Measurements from ENCODE around the gene AKAP13.

AKAP13 gene

GRCh38 chr15:85672332-85673084 is 292.1 kb downstream of the AKAP13 start:
- Histone ChIP-seq H3K4me1 (ENCODE audit: control insufficient read depth, insufficient read depth, low read length) (peaks cover 24% of the 10 kb centered on the region), H3K27ac (ENCODE audit: low read depth, low read length) (peak overlapping the region; percentile 33), H3K36me3 (ENCODE audit: control insufficient read depth, insufficient read depth, low read length) (peaks cover 21% of the 10 kb centered on the region)

GRCh38 chr15:85673326-85673725 is 292.9 kb downstream of the AKAP13 start:
- Histone ChIP-seq H3K27ac (ENCODE audit: low read depth, low read length) (no peak overlapping the region), H3K4me3 (ENCODE audit: low read length) (no peak overlapping the region), H3K4me1 (ENCODE audit: control insufficient read depth, insufficient read depth, low read length) (peaks cover 16% of the 10 kb centered on the region), H3K9ac (ENCODE audit: low read length) (no peak overlapping the region), H3K27me3 (ENCODE audit: control insufficient read depth, insufficient read depth, low read length) (no peaks in the 10 kb centered on the region), H3K36me3 (ENCODE audit: control insufficient read depth, insufficient read depth, low read length) (peaks cover 18% of the 10 kb centered on the region)

More at GRCh38 chr15:85672332-85673084, 292.1 kb downstream of the AKAP13 start:
- H3K9ac ChIP-seq (ENCODE audit: low read length) = no peak overlapping the region
- H3K27me3 ChIP-seq (ENCODE audit: control insufficient read depth, insufficient read depth, low read length) = no peaks in the 10 kb centered on the region
- H3K4me3 ChIP-seq (ENCODE audit: low read length) = no peak overlapping the region

- H3K27me3 ChIP-seq (ENCODE audit: control insufficient read depth, insufficient read depth, low read length) = no peaks in the 10 kb centered on the region
- H3K36me3 ChIP-seq (ENCODE audit: control insufficient read depth, insufficient read depth, low read length) = peaks cover 14% of the 10 kb centered on the region
- H3K4me1 ChIP-seq (ENCODE audit: control insufficient read depth, insufficient read depth, low read length) = peaks cover 13% of the 10 kb centered on the region
- H3K4me3 ChIP-seq (ENCODE audit: low read length) = no peak overlapping the region
- no peak overlapping the region for H3K27ac ChIP-seq (ENCODE audit: low read depth, low read length)
- no peak overlapping the region for H3K9ac ChIP-seq (ENCODE audit: low read length)
Measured at GRCh38 chr15:85676342-85677098, 296.1 kb downstream of the AKAP13 start.

GRCh38 chr15:85679231-85679630 is 298.8 kb downstream of the AKAP13 start:
- no peak overlapping the region for H3K4me3 ChIP-seq (ENCODE audit: low read length)
- no peak overlapping the region for H3K9ac ChIP-seq (ENCODE audit: low read length)
- no peaks in the 10 kb centered on the region for H3K27me3 ChIP-seq (ENCODE audit: control insufficient read depth, insufficient read depth, low read length)
- H3K27ac ChIP-seq (ENCODE audit: low read depth, low read length) = no peak overlapping the region
- H3K36me3 ChIP-seq (ENCODE audit: control insufficient read depth, insufficient read depth, low read length) = peaks cover 18% of the 10 kb centered on the region
- no peaks in the 10 kb centered on the region for H3K4me1 ChIP-seq (ENCODE audit: control insufficient read depth, insufficient read depth, low read length)

GRCh38 chr15:85681386-85681785 is 301.0 kb downstream of the AKAP13 start:
- Histone ChIP-seq H3K36me3 (ENCODE audit: control insufficient read depth, insufficient read depth, low read length) (peaks cover 21% of the 10 kb centered on the region), H3K4me3 (ENCODE audit: low read length) (no peak overlapping the region), H3K27me3 (ENCODE audit: control insufficient read depth, insufficient read depth, low read length) (no peaks in the 10 kb centered on the region), H3K27ac (ENCODE audit: low read depth, low read length) (no peak overlapping the region), H3K9ac (ENCODE audit: low read length) (no peak overlapping the region), H3K4me1 (ENCODE audit: control insufficient read depth, insufficient read depth, low read length) (no peaks in the 10 kb centered on the region)

- Histone ChIP-seq H3K27ac (ENCODE audit: low read depth, low read length) (no peak overlapping the region), H3K4me3 (ENCODE audit: low read length) (no peak overlapping the region), H3K27me3 (ENCODE audit: control insufficient read depth, insufficient read depth, low read length) (no peaks in the 10 kb centered on the region), H3K36me3 (ENCODE audit: control insufficient read depth, insufficient read depth, low read length) (peaks cover 13% of the 10 kb centered on the region), H3K9ac (ENCODE audit: low read length) (no peak overlapping the region), H3K4me1 (ENCODE audit: control insufficient read depth, insufficient read depth, low read length) (no peaks in the 10 kb centered on the region)
Measured at GRCh38 chr15:85684174-85684710, 303.8 kb downstream of the AKAP13 start.

GRCh38 chr15:85685356-85685755 is 305.0 kb downstream of the AKAP13 start:
- no peak overlapping the region for H3K27ac ChIP-seq (ENCODE audit: low read depth, low read length)
- H3K27me3 ChIP-seq (ENCODE audit: control insufficient read depth, insufficient read depth, low read length) = no peaks in the 10 kb centered on the region
- no peak overlapping the region for H3K4me3 ChIP-seq (ENCODE audit: low read length)
- H3K9ac ChIP-seq (ENCODE audit: low read length) = no peak overlapping the region
- no peaks in the 10 kb centered on the region for H3K4me1 ChIP-seq (ENCODE audit: control insufficient read depth, insufficient read depth, low read length)
- H3K36me3 ChIP-seq (ENCODE audit: control insufficient read depth, insufficient read depth, low read length) = peaks cover 10% of the 10 kb centered on the region

- no peak overlapping the region for H3K4me3 ChIP-seq (ENCODE audit: low read length)
- no peaks in the 10 kb centered on the region for H3K4me1 ChIP-seq (ENCODE audit: control insufficient read depth, insufficient read depth, low read length)
- no peaks in the 10 kb centered on the region for H3K27me3 ChIP-seq (ENCODE audit: control insufficient read depth, insufficient read depth, low read length)
- peaks cover 10% of the 10 kb centered on the region for H3K36me3 ChIP-seq (ENCODE audit: control insufficient read depth, insufficient read depth, low read length)
- no peak overlapping the region for H3K9ac ChIP-seq (ENCODE audit: low read length)
- no peak overlapping the region for H3K27ac ChIP-seq (ENCODE audit: low read depth, low read length)
Measured at GRCh38 chr15:85687329-85687728, 306.9 kb downstream of the AKAP13 start.

GRCh38 chr15:85688711-85689110 is 308.3 kb downstream of the AKAP13 start:
- peaks cover 5% of the 10 kb centered on the region for H3K36me3 ChIP-seq (ENCODE audit: control insufficient read depth, insufficient read depth, low read length)
- no peaks in the 10 kb centered on the region for H3K4me1 ChIP-seq (ENCODE audit: control insufficient read depth, insufficient read depth, low read length)
- no peaks in the 10 kb centered on the region for H3K27me3 ChIP-seq (ENCODE audit: control insufficient read depth, insufficient read depth, low read length)
- H3K4me3 ChIP-seq (ENCODE audit: low read length) = no peak overlapping the region
- H3K9ac ChIP-seq (ENCODE audit: low read length) = no peak overlapping the region
- H3K27ac ChIP-seq (ENCODE audit: low read depth, low read length) = no peak overlapping the region

GRCh38 chr15:85689729-85690128 is 309.3 kb downstream of the AKAP13 start:
- H3K4me3 ChIP-seq (ENCODE audit: low read length) = peak overlapping the region; percentile 72
- peak overlapping the region; percentile 51 for H3K27ac ChIP-seq (ENCODE audit: low read depth, low read length)
- no peaks in the 10 kb centered on the region for H3K27me3 ChIP-seq (ENCODE audit: control insufficient read depth, insufficient read depth, low read length)
- peaks cover 11% of the 10 kb centered on the region for H3K36me3 ChIP-seq (ENCODE audit: control insufficient read depth, insufficient read depth, low read length)
- H3K4me1 ChIP-seq (ENCODE audit: control insufficient read depth, insufficient read depth, low read length) = no peaks in the 10 kb centered on the region
- H3K9ac ChIP-seq (ENCODE audit: low read length) = peak overlapping the region; percentile 14

GRCh38 chr15:85690561-85691231 is 310.3 kb downstream of the AKAP13 start:
- H3K9ac ChIP-seq (ENCODE audit: low read length) = no peak overlapping the region
- H3K27ac ChIP-seq (ENCODE audit: low read depth, low read length) = no peak overlapping the region
- H3K36me3 ChIP-seq (ENCODE audit: control insufficient read depth, insufficient read depth, low read length) = peaks cover 12% of the 10 kb centered on the region
- peak overlapping the region; percentile 22 for H3K4me3 ChIP-seq (ENCODE audit: low read length)
- H3K27me3 ChIP-seq (ENCODE audit: control insufficient read depth, insufficient read depth, low read length) = no peaks in the 10 kb centered on the region
- H3K4me1 ChIP-seq (ENCODE audit: control insufficient read depth, insufficient read depth, low read length) = no peaks in the 10 kb centered on the region

Measured in rectal smooth muscle tissue (tissue), 1 donor.